ENCODE data around the gene TRAF6. TPM values are rescaled to one million over a fixed set of nuclear protein-coding genes. Genes with fewer than 3 reads are reported as not detected.

TRAF6 gene
- total RNA-seq, 4 donors from 2014 or later = 7.8 to 12.2 (median 7.9) TPM

GRCh38 chr11:36454551-36454940, 55.5 kb downstream of the TRAF6 start:
- no peak for DNase-seq
- H3K27me3 ChIP-seq = no peaks in the 10 kb centered on the region
- H3K27ac ChIP-seq = peak overlapping the region in 1 of 4 donors; percentile 80
- intact Hi-C loops (cut with DNase I) = no loop called here
- no peaks in the 10 kb centered on the region for H3K36me3 ChIP-seq
- whole genome bisulfite sequencing, 2 donors = 87 to 93% methylated on average over 4 to 6 of the region's 18 CpGs
- no peaks in the 10 kb centered on the region for H3K9me3 ChIP-seq
- no peak for TF ChIP-seq POLR2A (IDR thresholded peaks at IDR 0.05)
- TF ChIP-seq CTCF (IDR thresholded peaks at IDR 0.05) = no peak
- H3K4me3 ChIP-seq = no peak overlapping the region
- peaks cover 3 to 71% (median 11%) of the 10 kb centered on the region in 3 donors for H3K4me1 ChIP-seq

- H3K27ac ChIP-seq = no peak overlapping the region
- H3K36me3 ChIP-seq = no peaks in the 10 kb centered on the region
- H3K9me3 ChIP-seq = no peaks in the 10 kb centered on the region
- no peak for DNase-seq
- H3K4me1 ChIP-seq = peaks cover 3 to 72% (median 11%) of the 10 kb centered on the region in 3 donors
- 71 to 72% methylated on average over 3 of the region's 3 CpGs for WGBS, 2 donors
- TF ChIP-seq POLR2A (IDR thresholded peaks at IDR 0.05) (no peak), CTCF (IDR thresholded peaks at IDR 0.05) (no peak)
- no peaks in the 10 kb centered on the region for H3K27me3 ChIP-seq
- no peak overlapping the region for H3K4me3 ChIP-seq
- intact Hi-C loops (cut with DNase I) = no loop called here
These were observed 56.4 kb downstream of the TRAF6 start for GRCh38 chr11:36453678-36454077.

- Histone ChIP-seq H3K27me3 (no peaks in the 10 kb centered on the region), H3K27ac (peak overlapping the region in 1 of 4 donors; percentile 11), H3K4me1 (peaks cover 3 to 72% (median 11%) of the 10 kb centered on the region in 3 donors), H3K36me3 (no peaks in the 10 kb centered on the region), H3K9me3 (no peaks in the 10 kb centered on the region), H3K4me3 (no peak overlapping the region)
- no peak for DNase-seq
- 20 to 38% methylated on average over 1 of the region's 1 CpG for WGBS, 2 donors
- TF ChIP-seq CTCF (IDR thresholded peaks at IDR 0.05) = no peak
- no peak for TF ChIP-seq POLR2A (IDR thresholded peaks at IDR 0.05)
- intact Hi-C loops (cut with DNase I) = no loop called here
These were observed 57.1 kb downstream of the TRAF6 start for GRCh38 chr11:36452961-36453360.

GRCh38 chr11:36452236-36452940, 57.7 kb downstream of the TRAF6 start:
- DNase-seq = no peak
- Histone ChIP-seq H3K27me3 (no peaks in the 10 kb centered on the region), H3K27ac (peak overlapping the region in 1 of 4 donors; percentile 27), H3K4me1 (peaks cover 3 to 72% (median 11%) of the 10 kb centered on the region in 3 donors), H3K36me3 (no peaks in the 10 kb centered on the region), H3K9me3 (no peaks in the 10 kb centered on the region), H3K4me3 (no peak overlapping the region)
- WGBS, 2 donors = 28 to 49% methylated on average over 2 to 3 of the region's 5 CpGs
- intact Hi-C loops (cut with DNase I) = no loop called here
- no peak for TF ChIP-seq POLR2A (IDR thresholded peaks at IDR 0.05)
- no peak for TF ChIP-seq CTCF (IDR thresholded peaks at IDR 0.05)

- Histone ChIP-seq H3K36me3 (no peaks in the 10 kb centered on the region), H3K4me3 (no peak overlapping the region), H3K4me1 (peaks cover 3 to 69% (median 11%) of the 10 kb centered on the region in 3 donors), H3K27ac (no peak overlapping the region), H3K27me3 (no peaks in the 10 kb centered on the region), H3K9me3 (no peaks in the 10 kb centered on the region)
- TF ChIP-seq CTCF (IDR thresholded peaks at IDR 0.05) (no peak), POLR2A (IDR thresholded peaks at IDR 0.05) (no peak)
- no peak for DNase-seq
- intact Hi-C loops (cut with DNase I) = no loop called here
- WGBS, 2 donors = 80 to 83% methylated on average over 1 of the region's 1 CpG
These were observed 58.4 kb downstream of the TRAF6 start for GRCh38 chr11:36451681-36452080.
